ENCODE data around the gene FAM50A.
A peak's percentile ranks its signal among the peaks of the same experiment; 100 is the strongest.
"Not testable (repeated sequence)": the region's sequence is repeated elsewhere in the genome, so short reads cannot be mapped to it uniquely, and the experiment has no call there.

Gene FAM50A, protein sequence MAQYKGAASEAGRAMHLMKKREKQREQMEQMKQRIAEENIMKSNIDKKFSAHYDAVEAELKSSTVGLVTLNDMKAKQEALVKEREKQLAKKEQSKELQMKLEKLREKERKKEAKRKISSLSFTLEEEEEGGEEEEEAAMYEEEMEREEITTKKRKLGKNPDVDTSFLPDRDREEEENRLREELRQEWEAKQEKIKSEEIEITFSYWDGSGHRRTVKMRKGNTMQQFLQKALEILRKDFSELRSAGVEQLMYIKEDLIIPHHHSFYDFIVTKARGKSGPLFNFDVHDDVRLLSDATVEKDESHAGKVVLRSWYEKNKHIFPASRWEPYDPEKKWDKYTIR

DNA sequence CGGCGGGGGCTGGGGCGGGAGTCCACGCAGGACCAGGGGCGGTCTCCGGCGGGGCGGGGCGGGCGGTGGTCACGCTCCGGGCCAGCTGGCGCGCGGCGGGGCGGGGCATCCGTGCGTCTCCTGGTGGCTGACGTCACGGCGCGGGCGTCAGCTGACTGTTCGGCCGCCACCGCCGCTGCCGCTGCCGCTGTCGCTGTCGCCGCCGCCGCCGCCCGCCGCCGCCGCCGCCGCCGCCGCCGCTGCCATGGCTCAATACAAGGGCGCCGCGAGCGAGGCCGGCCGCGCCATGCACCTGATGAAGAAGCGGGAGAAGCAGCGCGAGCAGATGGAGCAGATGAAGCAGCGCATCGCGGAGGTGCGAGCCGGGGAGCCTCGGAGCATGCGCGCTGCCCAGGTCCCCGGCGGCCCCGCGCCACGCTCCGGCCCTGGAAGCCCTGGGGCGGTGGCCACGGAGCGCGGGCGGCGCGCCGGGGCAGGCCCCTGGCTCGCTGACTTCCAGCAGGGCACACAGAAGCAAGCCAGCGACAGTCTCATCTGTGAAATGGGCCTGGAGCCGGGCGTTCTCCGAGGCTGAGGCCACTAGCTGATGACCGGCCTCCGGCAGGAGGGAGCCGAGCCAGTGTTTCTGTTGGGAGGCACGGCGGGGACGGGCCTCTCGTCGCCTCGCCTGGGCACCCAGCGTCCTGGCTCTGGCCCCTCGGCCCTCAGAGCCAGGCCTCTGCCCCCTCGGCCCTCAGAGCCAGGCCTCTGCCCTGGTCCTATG, at the start of gene FAM50A:
TSS of gene FAM50A (plus strand) at position 150 of the 763 bp plus-strand sequence. CDS start at position 245, 95 bp downstream.
- DNase-seq, result no peak

DNA sequence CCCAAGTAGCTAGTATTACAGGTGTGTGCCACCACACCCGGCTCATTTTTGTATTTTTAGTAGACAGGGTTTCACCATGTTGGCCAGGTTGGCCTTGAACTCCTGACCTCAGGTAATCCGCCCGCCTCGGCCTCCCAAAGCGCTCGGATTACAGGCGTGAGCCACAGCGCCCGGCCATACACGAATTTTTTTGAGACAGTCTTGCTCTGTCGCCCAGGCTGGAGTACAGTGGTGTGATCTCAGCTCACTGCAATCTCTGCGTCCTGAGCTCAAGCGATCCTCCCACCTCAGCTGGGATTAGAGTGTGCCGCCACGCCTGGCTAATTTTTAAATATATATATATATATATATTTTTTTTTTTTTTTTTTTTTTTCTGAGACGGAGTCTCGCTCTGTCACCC, 47.6 kb upstream of the FAM50A start:
- DNase-seq, result not testable (repeated sequence)

DNA sequence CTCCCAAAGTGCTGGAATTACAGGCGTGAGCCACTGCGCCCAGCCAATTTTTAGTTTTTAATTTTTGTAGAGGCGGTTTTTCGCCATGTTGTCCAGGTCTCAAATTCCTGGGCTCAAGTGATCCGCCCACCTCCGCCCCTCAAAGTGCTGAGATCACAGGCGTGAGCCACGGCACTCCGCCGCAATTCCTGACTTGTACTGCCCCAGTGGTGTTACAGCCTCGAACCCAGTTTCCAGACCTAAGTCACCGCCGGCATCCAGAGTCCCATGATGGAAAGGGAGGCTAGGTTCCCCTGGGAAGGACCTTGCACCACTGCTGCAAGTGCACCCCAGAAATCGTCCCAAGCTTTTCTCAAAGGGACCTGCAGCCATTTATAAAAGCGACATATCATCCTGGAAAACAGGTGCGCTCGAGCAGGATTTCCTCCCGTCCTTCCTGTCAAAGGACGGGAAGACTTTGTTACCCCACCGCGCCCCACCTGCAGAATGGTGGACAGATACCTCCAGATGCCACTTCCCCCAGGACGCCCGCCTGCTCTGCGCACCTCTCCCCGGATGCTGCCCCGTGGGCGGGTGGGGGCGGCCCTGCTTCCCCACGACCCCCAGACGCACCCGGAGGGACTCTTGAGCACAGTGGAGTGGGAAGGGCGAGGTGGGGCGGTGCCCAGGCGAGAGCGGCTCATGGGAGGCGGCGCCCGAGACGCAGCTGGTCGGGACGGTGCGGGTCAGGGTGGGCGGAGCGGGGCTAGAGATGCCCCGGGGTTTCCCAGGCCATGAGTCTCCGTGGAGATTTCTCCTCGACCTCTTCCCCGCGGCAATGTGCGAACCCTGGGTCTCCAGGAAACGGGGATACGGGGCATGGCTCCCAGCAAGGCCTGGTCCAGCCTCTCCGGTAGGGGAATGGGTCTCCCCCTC, 46.7 kb upstream of the FAM50A start:
- no peak for DNase-seq

DNA sequence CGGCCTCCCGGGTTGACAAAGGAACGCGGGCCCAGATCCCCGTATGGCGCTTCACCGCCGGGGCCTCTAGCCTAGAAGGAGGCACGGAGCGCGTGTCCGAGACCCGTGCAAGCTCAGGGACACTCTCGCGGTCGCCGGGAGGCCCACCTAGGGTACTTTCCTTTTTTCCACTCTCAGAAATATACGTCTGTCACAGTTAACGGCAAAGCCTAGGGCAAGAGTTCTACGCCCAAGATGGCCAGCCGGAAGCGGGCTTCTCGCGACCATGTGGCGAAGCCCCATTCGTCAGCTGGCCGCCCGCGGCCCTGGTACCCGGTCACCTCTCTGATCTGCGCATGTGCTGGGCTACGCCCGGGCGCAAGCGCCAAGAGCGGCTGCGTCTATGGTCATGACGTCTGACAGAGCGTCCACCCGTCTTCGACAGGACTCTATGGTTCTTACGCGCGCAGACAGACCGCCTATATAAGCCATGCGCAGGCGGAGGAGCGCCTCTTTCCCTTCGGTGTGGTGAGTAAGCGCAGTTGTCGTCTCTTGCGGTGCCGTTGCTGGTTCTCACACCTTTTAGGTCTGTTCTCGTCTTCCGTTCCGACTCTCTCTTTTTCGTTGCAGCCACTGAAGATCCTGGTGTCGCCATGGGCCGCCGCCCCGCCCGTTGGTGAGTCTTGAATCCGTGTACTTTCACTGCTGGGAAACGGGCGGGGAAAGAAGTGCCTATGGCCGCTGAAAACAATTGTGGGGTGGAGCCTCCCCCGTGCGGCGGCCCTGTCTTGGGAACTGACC, 45.9 kb upstream of the FAM50A start, which contains the start of gene RPL10:
TSS of gene RPL10 (plus strand) at position 490 of the 780 bp plus-strand sequence. CDS start at position 633, 143 bp downstream.
- peak; percentile 76 for DNase-seq

DNA sequence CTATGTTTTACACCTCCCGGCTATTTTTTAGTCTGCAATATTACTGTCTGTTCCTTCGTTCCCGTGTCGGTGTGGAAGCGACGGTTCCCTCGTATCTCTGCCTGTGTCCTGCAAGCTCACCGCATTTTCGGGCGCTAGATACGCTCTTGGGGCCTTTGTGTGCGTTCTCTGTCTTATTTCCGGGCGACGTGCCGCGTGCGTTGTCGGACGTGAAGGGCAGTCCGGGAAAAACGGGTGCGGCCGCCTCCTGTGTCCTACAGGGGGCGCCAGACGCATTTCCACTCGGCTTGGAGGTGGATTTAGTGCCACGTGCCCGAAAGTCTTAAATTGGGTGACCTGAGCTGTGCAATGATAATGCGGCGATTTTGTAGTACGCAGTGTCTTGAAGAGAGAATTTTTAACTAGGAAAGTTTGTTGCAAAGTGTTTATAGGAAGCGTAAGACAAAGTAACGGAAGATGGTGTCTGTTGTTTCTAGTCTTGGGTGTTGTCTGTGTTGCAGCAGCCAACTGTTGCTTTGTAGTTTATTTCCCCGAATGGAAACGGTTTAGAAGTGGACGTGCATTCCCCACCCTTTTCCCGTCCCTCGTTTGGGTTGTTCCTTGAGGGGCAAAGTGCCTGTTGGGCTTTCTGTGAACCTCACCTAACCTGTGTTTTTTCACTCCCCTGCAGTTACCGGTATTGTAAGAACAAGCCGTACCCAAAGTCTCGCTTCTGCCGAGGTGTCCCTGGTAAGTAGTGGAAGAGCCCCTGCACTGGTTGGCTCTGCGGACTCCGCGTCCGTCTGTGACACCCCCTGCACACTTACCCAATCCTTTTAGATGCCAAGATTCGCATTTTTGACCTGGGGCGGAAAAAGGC, 45.0 kb upstream of the FAM50A start:
- DNase-seq, result peak; percentile 22

DNA sequence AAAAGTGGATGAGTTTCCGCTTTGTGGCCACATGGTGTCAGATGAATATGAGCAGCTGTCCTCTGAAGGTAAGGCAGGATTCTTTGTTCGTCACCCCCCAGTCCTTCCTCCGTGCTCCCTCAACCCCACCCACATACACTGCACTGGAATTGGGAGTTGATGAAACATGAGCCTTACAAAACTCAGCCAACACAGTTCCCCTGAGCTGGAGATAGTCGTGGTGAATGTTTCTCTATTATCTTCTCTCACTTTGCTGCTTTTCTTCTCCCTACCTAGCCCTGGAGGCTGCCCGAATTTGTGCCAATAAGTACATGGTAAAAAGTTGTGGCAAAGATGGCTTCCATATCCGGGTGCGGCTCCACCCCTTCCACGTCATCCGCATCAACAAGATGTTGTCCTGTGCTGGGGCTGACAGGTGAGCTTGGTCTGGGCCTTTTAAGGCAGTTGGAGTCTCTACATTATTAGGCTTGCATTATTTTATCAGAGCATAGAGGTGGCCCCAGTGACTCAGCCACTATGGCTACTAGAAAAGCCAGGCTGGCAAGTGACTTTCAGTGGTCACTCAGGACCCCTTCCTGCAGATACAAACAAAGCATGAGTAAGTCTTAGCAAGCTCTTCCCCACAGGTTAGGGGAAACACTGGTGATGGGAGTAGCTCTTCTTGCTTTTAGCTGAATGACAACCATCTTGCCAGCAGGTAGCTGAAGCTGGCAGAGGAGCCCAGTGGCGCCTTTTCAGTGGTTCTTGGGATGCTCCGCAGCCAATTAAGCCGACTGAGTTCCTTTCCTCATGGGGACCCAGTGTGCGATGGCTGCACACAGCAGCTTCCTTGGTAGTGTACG, 44.2 kb upstream of the FAM50A start:
- no peak for DNase-seq

DNA sequence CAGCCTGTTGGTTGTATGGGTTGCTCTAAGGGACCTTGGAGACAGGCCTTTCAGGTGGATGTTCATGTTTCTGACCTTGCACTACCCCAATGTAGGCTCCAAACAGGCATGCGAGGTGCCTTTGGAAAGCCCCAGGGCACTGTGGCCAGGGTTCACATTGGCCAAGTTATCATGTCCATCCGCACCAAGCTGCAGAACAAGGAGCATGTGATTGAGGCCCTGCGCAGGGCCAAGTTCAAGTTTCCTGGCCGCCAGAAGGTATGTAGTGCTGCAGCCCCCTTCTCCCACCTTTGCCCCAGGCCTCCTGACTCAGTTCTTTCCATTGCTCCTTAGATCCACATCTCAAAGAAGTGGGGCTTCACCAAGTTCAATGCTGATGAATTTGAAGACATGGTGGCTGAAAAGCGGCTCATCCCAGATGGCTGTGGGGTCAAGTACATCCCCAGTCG, 43.5 kb upstream of the FAM50A start:
- not testable (repeated sequence) for DNase-seq

DNA sequence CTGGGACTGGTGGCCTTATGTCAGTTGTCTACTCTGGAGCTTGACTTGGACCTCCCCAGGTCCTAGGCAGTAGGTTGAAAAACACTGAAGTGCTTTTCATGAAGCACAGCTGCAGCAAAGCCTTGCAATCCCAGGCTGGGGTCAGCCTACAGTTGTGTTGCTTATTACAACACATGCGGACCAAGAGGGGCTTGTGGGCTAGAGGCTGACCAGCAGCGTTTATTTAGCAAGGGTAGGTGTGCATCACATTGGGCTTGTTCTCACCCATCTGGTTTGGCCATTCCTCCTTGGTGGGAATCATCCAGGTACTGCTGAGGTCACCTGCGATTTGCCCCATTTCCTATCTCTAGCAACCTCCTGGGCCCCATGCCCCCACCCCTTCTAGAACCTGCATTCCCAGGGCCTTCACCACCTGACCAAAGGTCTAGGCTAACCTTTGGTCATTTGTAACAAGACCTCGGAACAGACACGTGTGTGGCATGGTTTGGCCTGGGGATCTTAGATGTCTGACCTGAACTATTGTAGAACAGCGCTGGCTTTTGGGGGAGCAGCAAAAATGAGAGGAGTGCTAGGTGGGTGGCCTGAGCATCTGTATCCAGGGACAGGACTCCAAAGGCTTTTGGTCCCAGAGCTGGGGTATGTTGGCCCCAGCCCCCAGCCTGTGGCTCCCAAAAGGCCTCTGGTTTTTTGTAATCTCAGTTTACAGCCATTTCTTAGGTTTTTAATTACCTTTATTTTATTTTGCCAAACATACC, 42.7 kb upstream of the FAM50A start:
- DNase-seq, result no peak

DNA sequence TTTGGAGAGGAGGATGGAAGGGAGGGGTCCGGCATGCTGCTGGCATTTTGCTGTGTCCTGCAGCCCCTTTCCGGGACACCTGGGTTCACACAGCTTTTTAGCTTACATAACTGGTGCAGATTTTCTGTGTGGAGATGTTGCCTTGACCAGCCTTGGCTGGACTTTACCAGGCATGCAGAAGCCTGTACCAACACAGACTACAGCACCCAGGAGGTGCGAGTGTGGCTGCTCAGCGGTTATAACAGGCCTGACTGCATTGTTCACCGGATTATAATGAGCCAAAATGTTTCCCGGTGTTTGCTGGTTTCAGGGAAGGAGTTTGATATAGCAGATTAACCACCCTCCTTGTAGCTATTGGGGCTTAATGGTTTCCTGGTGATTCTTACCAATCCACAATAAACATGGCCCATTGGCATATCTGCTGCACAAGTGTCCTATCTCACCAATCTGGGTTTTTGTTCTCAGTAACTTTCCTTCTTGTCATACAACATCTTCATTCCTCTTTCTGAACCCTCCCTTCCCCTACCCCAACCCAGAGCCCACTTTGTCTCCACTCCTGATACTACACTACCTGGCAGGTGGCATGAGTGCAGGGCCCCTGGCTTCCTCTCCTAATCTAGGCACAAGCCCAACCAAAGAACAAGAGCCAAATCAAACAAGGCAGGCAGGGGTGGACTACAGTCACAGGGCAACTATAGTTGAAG, 41.9 kb upstream of the FAM50A start:
- DNase-seq, result peak; percentile 18

DNA sequence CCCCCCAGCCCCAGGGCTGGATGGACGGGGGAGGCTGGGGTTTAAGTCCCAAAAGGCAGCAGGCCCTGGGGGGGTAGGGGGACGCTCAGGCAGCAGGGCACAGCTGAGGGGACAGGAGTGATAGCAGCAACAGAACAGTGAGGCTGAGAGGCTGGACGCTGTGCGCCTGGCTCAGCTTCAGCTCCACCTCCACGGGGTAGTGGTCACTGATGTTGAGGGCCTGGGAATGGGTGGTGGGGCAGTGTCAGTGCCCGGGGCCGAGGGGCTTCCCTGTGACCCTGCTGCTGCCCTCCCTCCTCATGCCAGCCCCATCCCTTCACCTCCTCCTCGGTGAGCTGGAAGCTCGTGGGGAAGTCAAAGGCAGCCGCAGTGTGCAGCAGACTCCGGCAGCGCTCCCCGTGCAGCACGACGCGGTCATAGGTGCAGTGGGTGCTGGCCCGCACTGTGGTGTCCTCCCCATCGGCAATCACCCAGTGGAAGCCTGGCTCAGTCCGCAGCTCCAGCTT, 41.3 kb upstream of the FAM50A start:
- no peak for DNase-seq

DNA sequence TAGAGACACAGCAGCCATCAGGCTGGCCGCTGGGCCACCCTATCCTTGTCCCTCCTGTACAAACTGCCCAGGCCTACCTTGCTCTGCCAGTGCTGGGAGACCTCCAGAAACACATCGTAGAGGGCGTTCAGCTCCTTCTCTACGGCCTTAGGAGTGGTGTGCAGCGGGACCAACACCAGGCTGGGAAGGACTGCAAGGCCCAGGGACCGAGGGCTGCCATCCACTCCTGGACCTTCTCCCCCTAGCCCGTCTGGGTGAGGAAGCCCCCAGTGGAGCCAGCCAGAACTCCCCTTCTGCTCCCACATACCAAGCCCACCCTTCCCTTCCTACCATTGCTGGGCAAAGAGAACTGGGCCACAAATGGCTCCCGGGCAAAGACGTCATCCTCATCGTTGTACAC, 40.7 kb upstream of the FAM50A start:
- DNase-seq, result no peak

DNA sequence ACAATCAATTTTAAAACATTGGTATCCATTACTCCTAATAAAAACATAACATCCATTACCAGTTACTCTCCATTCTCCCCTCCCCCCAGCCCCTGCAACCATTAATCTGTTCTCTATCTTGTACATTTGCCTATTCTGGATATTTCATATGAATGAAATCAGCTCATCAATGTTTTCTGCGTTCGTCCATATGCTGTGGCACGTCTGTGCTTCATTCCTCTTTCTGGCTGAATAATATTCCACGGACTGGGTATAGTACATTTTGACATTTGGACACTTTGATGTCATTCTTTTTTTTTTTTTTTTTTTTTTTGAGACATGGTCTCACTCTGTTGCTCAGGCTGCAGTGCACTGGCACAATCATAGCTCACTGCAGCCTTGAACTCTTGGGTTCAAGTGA, 40.1 kb upstream of the FAM50A start:
- DNase-seq, result no peak

DNA sequence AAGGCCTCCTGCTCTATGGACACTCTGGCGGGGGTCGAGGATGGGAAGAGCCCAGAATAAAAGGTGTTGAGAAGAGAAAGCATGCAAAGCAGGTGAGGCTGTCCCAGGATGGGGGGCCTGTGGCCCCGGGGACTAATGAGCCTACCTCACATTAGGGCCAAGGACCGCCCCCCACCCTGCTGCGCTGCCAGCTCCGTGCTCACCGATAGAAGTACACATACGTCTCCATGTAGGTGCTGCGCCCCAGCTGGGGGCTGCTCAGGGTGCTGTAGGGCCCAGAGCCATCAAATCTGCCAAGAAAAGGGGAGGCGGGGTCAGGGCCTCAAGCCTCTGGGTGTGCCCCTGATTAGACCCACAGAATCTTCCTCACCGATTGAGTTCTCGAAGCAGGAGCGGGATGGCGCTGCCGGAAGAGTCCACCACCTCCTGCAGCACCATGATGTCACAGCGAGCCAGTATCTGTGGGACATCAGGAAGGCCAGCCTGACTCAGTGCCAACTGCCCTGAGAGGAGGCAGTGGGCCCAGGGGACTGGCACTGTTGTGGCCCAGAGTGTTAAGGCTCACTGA, 39.2 kb upstream of the FAM50A start:
- no peak for DNase-seq

DNA sequence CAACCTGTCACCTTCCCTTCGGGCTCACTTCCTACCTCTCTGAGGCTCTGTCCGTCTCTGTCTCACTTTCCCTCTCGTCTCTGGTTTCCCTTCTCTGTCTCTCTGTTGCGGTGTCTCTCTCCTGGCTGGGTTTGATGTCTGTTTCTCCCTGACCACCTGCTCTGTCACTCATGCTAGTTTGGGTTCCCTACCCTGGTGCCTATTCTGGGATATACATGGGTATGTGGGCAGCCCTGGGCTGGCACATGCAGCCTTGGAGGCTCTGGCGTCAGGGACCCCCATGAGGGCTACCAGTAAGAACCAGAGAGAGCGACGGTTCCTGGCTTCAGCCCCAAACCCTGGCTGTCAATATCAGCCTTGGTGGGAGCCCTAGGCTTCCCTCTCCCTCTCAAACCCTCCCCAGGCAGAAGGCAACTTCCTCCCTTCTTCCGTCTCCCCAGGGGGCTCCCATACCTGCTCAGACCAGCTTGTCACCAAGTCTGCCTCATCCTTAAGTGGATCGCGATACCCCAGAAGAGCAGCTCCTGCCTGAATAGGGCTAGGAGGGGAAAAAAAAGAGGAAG, 35.2 kb upstream of the FAM50A start:
- DNase-seq, result no peak

DNA sequence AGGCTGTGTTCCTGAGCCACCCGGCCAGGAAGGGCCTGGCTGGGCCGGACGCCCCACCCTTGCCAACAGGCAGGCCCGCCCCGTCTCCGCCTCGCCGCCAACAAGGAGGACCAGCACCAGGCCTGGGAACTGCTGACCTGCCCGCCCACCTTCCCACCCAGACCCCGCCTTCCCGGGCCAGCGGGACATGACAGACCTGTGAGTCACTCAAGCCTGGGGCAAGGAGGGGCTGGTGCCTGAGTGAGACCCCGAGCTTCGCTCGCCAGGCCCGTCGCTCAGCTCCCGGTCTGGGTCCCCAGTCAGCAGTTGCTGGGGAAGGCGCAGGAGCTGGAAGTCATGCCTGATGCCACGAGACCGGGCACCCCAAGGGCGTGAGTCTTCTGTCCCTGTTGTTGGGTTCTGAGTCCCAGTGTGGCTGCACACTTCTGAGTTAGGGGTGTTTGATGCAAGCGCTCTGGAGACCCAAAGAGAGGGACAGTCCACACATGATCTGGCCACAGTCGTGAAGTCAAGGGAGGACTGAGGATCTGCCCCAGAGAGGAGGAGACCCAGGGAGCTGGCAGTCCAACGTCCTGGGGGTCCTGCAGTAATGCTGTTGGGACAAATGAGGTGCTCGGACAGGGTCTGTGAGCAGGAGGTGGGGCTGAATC, 34.6 kb upstream of the FAM50A start, which contains the start of gene DNASE1L1:
TSS of gene DNASE1L1 (minus strand) at position 33 of the 650 bp plus-strand sequence. CDS start 3,686 bp downstream, outside the sequence.
- no peak for DNase-seq

DNA sequence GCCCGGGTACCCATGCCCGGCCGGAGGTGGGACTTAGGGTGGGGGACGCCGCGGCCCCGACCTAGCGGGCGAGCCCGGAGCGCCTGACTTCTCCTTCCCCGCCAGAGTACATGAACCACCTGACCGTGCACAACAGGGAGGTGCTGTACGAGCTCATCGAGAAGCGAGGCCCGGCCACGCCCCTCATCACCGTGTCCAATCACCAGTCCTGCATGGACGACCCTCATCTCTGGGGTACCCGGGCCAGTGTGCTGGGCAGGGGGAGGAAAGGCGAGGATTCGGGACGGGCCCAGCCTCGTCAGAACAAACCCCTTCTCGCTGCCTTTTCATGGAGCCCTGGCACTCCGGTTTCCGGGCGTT, 32.0 kb upstream of the FAM50A start:
- no peak for DNase-seq

DNA sequence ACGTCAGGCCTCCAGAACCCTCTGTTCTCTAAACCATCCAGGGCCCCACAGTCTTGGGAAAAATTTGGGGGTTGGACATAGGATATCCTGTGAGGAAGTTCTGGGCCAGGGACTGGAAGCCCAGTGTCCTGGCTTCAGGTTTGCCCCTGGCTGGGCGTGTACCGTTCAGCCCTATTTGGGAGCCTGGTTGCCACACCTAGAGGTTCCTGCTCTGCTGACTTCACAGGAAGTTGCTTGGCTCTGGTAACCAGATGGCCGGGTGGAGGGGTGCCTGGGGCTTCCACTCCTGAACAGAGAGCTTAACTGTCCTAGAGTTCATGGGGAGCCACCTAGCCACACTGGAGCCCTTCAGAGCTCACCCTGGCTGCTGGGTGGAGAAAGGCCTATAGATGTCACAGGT, 31.5 kb upstream of the FAM50A start:
- no peak for DNase-seq
